OCI-LY1 (cell line): ENCODE results near the gene SEMA3B.

ENCODE experiments used
- CTCF ChIP-seq: fragments of 200-600 bp; sonication (generic), shearing (Covaris generic); IDR thresholded peaks from 2 replicates; pipeline ENCODE4 v1.5.1; 2017; ENCODE audit warnings: mild to moderate bottlenecking, antibody characterized with exemption, low read length, moderate library complexity, mixed read lengths
- EZH2 ChIP-seq: fragments of 200-600 bp; sonication (generic), shearing (Covaris generic); IDR thresholded peaks from 2 replicates; pipeline ENCODE4 v1.8.0; 2017; ENCODE audit warnings: borderline replicate concordance, mixed run types, mild to moderate bottlenecking, antibody characterized with exemption, low read length, moderate library complexity, mixed read lengths

- TF ChIP-seq CTCF (no peak), EZH2 (no peak)
Observed at GRCh38 chr3:50294492-50295403, 25.8 kb downstream of the SEMA3B start.
